ENCODE data around the gene GABRG3. TPM values are rescaled to one million over a fixed set of nuclear protein-coding genes. Genes with fewer than 3 reads are reported as not detected.

The GABRG3 gene
- total and polyA plus RNA-seq, 2 donors (not counting 3 experiments of a cell fraction or from before 2014, with no cell fraction given): not detected

GRCh38 chr15:27589260-27589659, 618.3 kb downstream of the GABRG3 start:
- no peak for FAIRE-seq
- BruUV-seq (replicated peaks): no TSS peak
- dilution Hi-C loops (cut with MboI; ENCODE audit: extremely low pct_ligation_motif_present, low sequenced_read_pairs) (no loop called here), intact Hi-C loops (cut with micrococcal nuclease) (no loop called here)
- CTCF ChIA-PET: no interaction called here
- POLR2A ChIA-PET: no interaction called here
- Histone ChIP-seq H3K27ac (ENCODE audit: insufficient read depth, low read depth, low read length) (no peak overlapping the region), H3K9ac (replicated peaks; ENCODE audit: extremely low read depth, insufficient read depth, low read length) (no peak overlapping the region), H3K79me2 (ENCODE audit: control insufficient read depth, insufficient read depth, low read length) (no peaks in the 10 kb centered on the region), H3K4me1 (ENCODE audit: control insufficient read depth, extremely low read depth, insufficient read depth, low read length) (no peaks in the 10 kb centered on the region), H3K9me1 (replicated peaks; ENCODE audit: control insufficient read depth, extremely low read depth, insufficient read depth, low read length) (no peaks in the 10 kb centered on the region), H3K36me3 (ENCODE audit: control insufficient read depth in 2 of 2, extremely low read depth in 1 of 2, insufficient read depth in 2 of 2, low read length in 2 of 2) (no peaks in the 10 kb centered on the region), H2AFZ (ENCODE audit: low read depth, low read length) (no peak overlapping the region), H4K20me1 (replicated peaks; ENCODE audit: control insufficient read depth, extremely low read depth, insufficient read depth, low read length) (no peaks in the 10 kb centered on the region), H3K9me3 (replicated peaks; ENCODE audit: control insufficient read depth, insufficient read depth, low read length) (peaks cover 8% of the 10 kb centered on the region), H3K4me3 (replicated peaks in 1 of 3; ENCODE audit: insufficient read depth in 1 of 3, low read depth in 1 of 3, low read length in 3 of 3) (no peak overlapping the region), H3K27me3 (ENCODE audit: control insufficient read depth in 2 of 2, insufficient read depth in 2 of 2, low read length in 2 of 2) (no peaks in the 10 kb centered on the region), H3K4me2 (ENCODE audit: insufficient read depth, low read length) (no peak overlapping the region)
- no peak for TF ChIP-seq MYC (IDR thresholded peaks at IDR 0.05; ENCODE audit: low read depth, low read length)
- DNase-seq (ENCODE audit: low read depth, low spot score): no peak

- H2AFZ ChIP-seq (ENCODE audit: low read depth, low read length): no peak overlapping the region
- no peaks in the 10 kb centered on the region for H3K27me3 ChIP-seq (ENCODE audit: control insufficient read depth in 2 of 2, insufficient read depth in 2 of 2, low read length in 2 of 2)
- no peaks in the 10 kb centered on the region for H3K36me3 ChIP-seq (ENCODE audit: control insufficient read depth in 2 of 2, extremely low read depth in 1 of 2, insufficient read depth in 2 of 2, low read length in 2 of 2)
- H3K4me1 ChIP-seq (ENCODE audit: control insufficient read depth, extremely low read depth, insufficient read depth, low read length): no peaks in the 10 kb centered on the region
- H3K79me2 ChIP-seq (ENCODE audit: control insufficient read depth, insufficient read depth, low read length): no peaks in the 10 kb centered on the region
- no TSS peak for BruUV-seq (replicated peaks)
- no peak overlapping the region for H3K27ac ChIP-seq (ENCODE audit: insufficient read depth, low read depth, low read length)
- H3K9ac ChIP-seq (replicated peaks; ENCODE audit: extremely low read depth, insufficient read depth, low read length): no peak overlapping the region
- CTCF ChIA-PET: no interaction called here
- DNase-seq (ENCODE audit: low read depth, low spot score) (no peak), FAIRE-seq (no peak)
- no peak overlapping the region for H3K4me3 ChIP-seq (replicated peaks in 1 of 3; ENCODE audit: insufficient read depth in 1 of 3, low read depth in 1 of 3, low read length in 3 of 3)
- no peaks in the 10 kb centered on the region for H4K20me1 ChIP-seq (replicated peaks; ENCODE audit: control insufficient read depth, extremely low read depth, insufficient read depth, low read length)
- H3K9me3 ChIP-seq (replicated peaks; ENCODE audit: control insufficient read depth, insufficient read depth, low read length): peaks cover 8% of the 10 kb centered on the region
- H3K9me1 ChIP-seq (replicated peaks; ENCODE audit: control insufficient read depth, extremely low read depth, insufficient read depth, low read length): no peaks in the 10 kb centered on the region
- intact Hi-C loops (cut with micrococcal nuclease) (no loop called here), dilution Hi-C loops (cut with MboI; ENCODE audit: extremely low pct_ligation_motif_present, low sequenced_read_pairs) (no loop called here)
- no peak overlapping the region for H3K4me2 ChIP-seq (ENCODE audit: insufficient read depth, low read length)
- POLR2A ChIA-PET: no interaction called here
- TF ChIP-seq POLR2AphosphoS5 (IDR thresholded peaks at IDR 0.05; ENCODE audit: insufficient read depth, low read depth, low read length) (no peak), JUN (IDR thresholded peaks at IDR 0.05; ENCODE audit: borderline replicate concordance, insufficient read depth, insufficient read length, low read depth) (no peak), POLR2A (IDR thresholded peaks at IDR 0.05; ENCODE audit: low read depth, low read length) (no peak), EZH2 (IDR thresholded peaks at IDR 0.05; ENCODE audit: borderline replicate concordance, low read depth, low read length, severe bottlenecking) (no peak), FOS (IDR thresholded peaks at IDR 0.05; ENCODE audit: borderline replicate concordance, insufficient read depth, low read length) (no peak), MAX (IDR thresholded peaks at IDR 0.05; ENCODE audit: insufficient read depth, insufficient read length) (no peak), MYC (IDR thresholded peaks at IDR 0.05; ENCODE audit: low read depth, low read length) (no peak)
Observed at GRCh38 chr15:27589782-27590181, 618.8 kb downstream of the GABRG3 start.

Small RNA genes lying within 50 kb of the gene (small RNA-seq; reads per million reads assigned to genes)
- gene RNA5SP391 (ENCODE audit: insufficient read depth, insufficient read length, low read depth, low replicate concordance) (not detected), gene SERPINE4P (ENCODE audit: insufficient read depth, insufficient read length, low read depth, low replicate concordance) (not detected)

Other genes with a start within 250 kb of the GABRG3 start
- gene GABRB3, start 198.1 kb upstream of the GABRG3 start, total RNA-seq: 0.85 TPM in 1 of 2 replicates, not detected in the other
- gene GABRB3, start 198.1 kb upstream of the GABRG3 start, polyA plus RNA-seq: 0.03 TPM in 1 of 2 replicates, not detected in the other
- not detected in 2 replicates for gene GABRA5, start 104.1 kb upstream of the GABRG3 start, total RNA-seq
- gene GABRA5, start 104.1 kb upstream of the GABRG3 start, polyA plus RNA-seq: not detected in 2 replicates

All from endothelial cell of umbilical vein (primary cell).